Measurements from ENCODE around the gene FBXL16. TPM values are rescaled to one million over a fixed set of nuclear protein-coding genes. Genes with fewer than 3 reads are reported as not detected.

Gene FBXL16
- total and polyA plus RNA-seq, 2 experiments from 2014 or later, result 0.07 to 0.28 TPM

- H3K4me1 ChIP-seq (ENCODE audit: insufficient read depth), result peaks cover 33% of the 10 kb centered on the region
- H3K36me3 ChIP-seq (replicated peaks; ENCODE audit: insufficient read depth, low read depth), result no peaks in the 10 kb centered on the region
- WGBS (ENCODE audit: low lambda C conversion rate, missing lambda C conversion rate), result 88% methylated on average over 8 of the region's 10 CpGs
These were observed 19.6 kb downstream of the FBXL16 start for GRCh38 chr16:685967-686366.

GRCh38 chr16:684961-685696, 20.5 kb downstream of the FBXL16 start:
- H2AFZ ChIP-seq, result no peak overlapping the region

More at GRCh38 chr16:685967-686366, 19.6 kb downstream of the FBXL16 start:
- H3K79me2 ChIP-seq, result peaks cover 45% of the 10 kb centered on the region
- H2AFZ ChIP-seq, result no peak overlapping the region
- H3K4me3 ChIP-seq, result no peak overlapping the region
- no peak overlapping the region for H3K27ac ChIP-seq
- peak; percentile 53 for DNase-seq (ENCODE audit: low spot score)
- no peaks in the 10 kb centered on the region for H3K9me3 ChIP-seq (ENCODE audit: low read depth)
- TF ChIP-seq CTCF (IDR thresholded peaks at IDR 0.05; ENCODE audit: poor library complexity) (peak; percentile 25), EZH2 (IDR thresholded peaks at IDR 0.05; ENCODE audit: borderline replicate concordance) (no peak)
- peaks cover 22% of the 10 kb centered on the region for H4K20me1 ChIP-seq (ENCODE audit: insufficient read depth, poor library complexity, severe bottlenecking)
- no peak overlapping the region for H3K4me2 ChIP-seq
- H3K9me2 ChIP-seq (replicated peaks; ENCODE audit: insufficient read depth), result no peaks in the 10 kb centered on the region
- no peaks in the 10 kb centered on the region for H3K27me3 ChIP-seq

GRCh38 chr16:684071-684794, 21.4 kb downstream of the FBXL16 start, which contains the start of gene JMJD8:
Gene JMJD8 (minus strand): TSS chr16:684334. CDS start chr16:684319, 15 bp downstream.
- no peaks in the 10 kb centered on the region for H3K36me3 ChIP-seq (replicated peaks; ENCODE audit: insufficient read depth, low read depth)
- H3K79me2 ChIP-seq, result peaks cover 40% of the 10 kb centered on the region
- H3K4me1 ChIP-seq (ENCODE audit: insufficient read depth), result peaks cover 31% of the 10 kb centered on the region
- no peaks in the 10 kb centered on the region for H3K9me2 ChIP-seq (replicated peaks; ENCODE audit: insufficient read depth)
- peak within 1 kb of the TSS; percentile 57 for H3K4me3 ChIP-seq
- peaks cover 27% of the 10 kb centered on the region for H4K20me1 ChIP-seq (ENCODE audit: insufficient read depth, poor library complexity, severe bottlenecking)
- TF ChIP-seq EZH2 (IDR thresholded peaks at IDR 0.05; ENCODE audit: borderline replicate concordance) (no peak), EZH2phosphoT487 (IDR thresholded peaks at IDR 0.05; ENCODE audit: low read depth, severe bottlenecking, unreplicated experiment) (no peak), CTCF (IDR thresholded peaks at IDR 0.05; ENCODE audit: poor library complexity) (no peak)
- peak within 1 kb of the TSS; percentile 56 for H2AFZ ChIP-seq
- DNase-seq (ENCODE audit: low spot score), result peak; percentile 98
- peak within 1 kb of the TSS; percentile 98 for H3K4me2 ChIP-seq
- no peaks in the 10 kb centered on the region for H3K27me3 ChIP-seq
- no peaks in the 10 kb centered on the region for H3K9me3 ChIP-seq (ENCODE audit: low read depth)
- peak within 1 kb of the TSS; percentile 81 for H3K27ac ChIP-seq
- WGBS (ENCODE audit: low lambda C conversion rate, missing lambda C conversion rate), result 20% methylated on average over 44 of the region's 91 CpGs

More at GRCh38 chr16:684961-685696, 20.5 kb downstream of the FBXL16 start:
- TF ChIP-seq EZH2 (IDR thresholded peaks at IDR 0.05; ENCODE audit: borderline replicate concordance) (no peak), EZH2phosphoT487 (IDR thresholded peaks at IDR 0.05; ENCODE audit: low read depth, severe bottlenecking, unreplicated experiment) (no peak), CTCF (IDR thresholded peaks at IDR 0.05; ENCODE audit: poor library complexity) (no peak)
- DNase-seq (ENCODE audit: low spot score), result no peak
- Histone ChIP-seq H3K27me3 (no peaks in the 10 kb centered on the region), H3K27ac (no peak overlapping the region), H3K4me3 (no peak overlapping the region), H3K9me2 (replicated peaks; ENCODE audit: insufficient read depth) (no peaks in the 10 kb centered on the region), H3K79me2 (peaks cover 48% of the 10 kb centered on the region), H3K36me3 (replicated peaks; ENCODE audit: insufficient read depth, low read depth) (no peaks in the 10 kb centered on the region), H4K20me1 (ENCODE audit: insufficient read depth, poor library complexity, severe bottlenecking) (peaks cover 27% of the 10 kb centered on the region), H3K4me2 (peak overlapping the region; percentile 91), H3K4me1 (ENCODE audit: insufficient read depth) (peaks cover 33% of the 10 kb centered on the region), H3K9me3 (ENCODE audit: low read depth) (no peaks in the 10 kb centered on the region)
- WGBS (ENCODE audit: low lambda C conversion rate, missing lambda C conversion rate), result 96% methylated on average over 47 of the region's 61 CpGs
